HG03159 (cell line): ENCODE results near the gene THEMIS.

Experiments
- ATAC-seq: cut with Tn5 transposase; IDR thresholded peaks from one replicate; pipeline ENCODE4 v1.9.1; 2021; ENCODE audit warnings: mild to moderate bottlenecking, moderate library complexity; ENCODE audit not compliant: unreplicated experiment

Gene THEMIS

GRCh38 chr6:127918506-127919427 is 17.9 kb upstream of the THEMIS start:
- peak; percentile 52 for ATAC-seq

- no peak for ATAC-seq
Observed at GRCh38 chr6:127917766-127918165, 16.9 kb upstream of the THEMIS start.

- no peak for ATAC-seq
Observed at GRCh38 chr6:127914240-127914639, 13.4 kb upstream of the THEMIS start.

- no peak for ATAC-seq
Observed at GRCh38 chr6:127912914-127913313, 12.1 kb upstream of the THEMIS start.

GRCh38 chr6:127907960-127908640 is 7.2 kb upstream of the THEMIS start:
- ATAC-seq = peak; percentile 83

- no peak for ATAC-seq
Observed at GRCh38 chr6:127904160-127904559, 3.3 kb upstream of the THEMIS start.

GRCh38 chr6:127902933-127903332 is 2.1 kb upstream of the THEMIS start:
- no peak for ATAC-seq

- ATAC-seq = no peak
Observed at GRCh38 chr6:127897484-127897883, 3.4 kb downstream of the THEMIS start.

- no peak for ATAC-seq
Observed at GRCh38 chr6:127894051-127894450, 6.8 kb downstream of the THEMIS start.

- no peak for ATAC-seq
Observed at GRCh38 chr6:127893541-127893940, 7.3 kb downstream of the THEMIS start.

GRCh38 chr6:127891731-127892326 is 9.0 kb downstream of the THEMIS start:
- no peak for ATAC-seq

- ATAC-seq = no peak
Observed at GRCh38 chr6:127886603-127887002, 14.3 kb downstream of the THEMIS start.

- ATAC-seq = no peak
Observed at GRCh38 chr6:127884134-127884533, 16.7 kb downstream of the THEMIS start.

- ATAC-seq = peak; percentile 52
Observed at GRCh38 chr6:127881949-127882348, 18.9 kb downstream of the THEMIS start.

GRCh38 chr6:127880429-127880828 is 20.4 kb downstream of the THEMIS start:
- ATAC-seq = no peak

- ATAC-seq = no peak
Observed at GRCh38 chr6:127879685-127880084, 21.2 kb downstream of the THEMIS start.

- no peak for ATAC-seq
Observed at GRCh38 chr6:127878115-127878514, 22.7 kb downstream of the THEMIS start.

- no peak for ATAC-seq
Observed at GRCh38 chr6:127877231-127877630, 23.6 kb downstream of the THEMIS start.

- ATAC-seq = no peak
Observed at GRCh38 chr6:127869772-127870404, 31.0 kb downstream of the THEMIS start.

- no peak for ATAC-seq
Observed at GRCh38 chr6:127869183-127869582, 31.7 kb downstream of the THEMIS start.

- ATAC-seq = no peak
Observed at GRCh38 chr6:127868338-127868737, 32.5 kb downstream of the THEMIS start.
